Activated naive CD4-positive, alpha-beta T cell (primary cell): ENCODE results near the gene GMFB.
A peak's percentile ranks its signal among the peaks of the same experiment; 100 is the strongest.
"Not testable (repeated sequence)": the region's sequence is repeated elsewhere in the genome, so short reads cannot be mapped to it uniquely, and the experiment has no call there.

Source experiments
- DNase-seq, 4 experiments: peaks; one replicate each; lab custom pipeline; 2025; lab: John Stamatoyannopoulos, UW

Gene GMFB

DNA sequence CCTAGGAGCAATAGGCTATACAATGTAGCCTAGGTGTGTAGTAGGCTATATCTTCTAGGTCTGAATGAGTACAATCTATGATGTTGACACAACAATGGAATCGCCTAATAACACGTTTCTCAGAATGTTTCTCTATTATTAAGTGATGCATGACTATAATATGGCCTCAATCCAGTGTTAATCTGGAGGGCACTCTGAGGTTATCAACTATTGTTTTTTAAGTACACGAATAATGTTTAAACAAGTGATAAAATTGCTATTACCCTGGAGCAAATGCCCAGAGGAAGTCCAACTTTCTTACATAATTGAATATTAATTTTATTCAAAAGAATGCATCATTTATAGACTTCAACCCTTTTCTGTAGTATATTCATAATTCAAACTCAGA is 31.2 kb downstream of the GMFB start:
- DNase-seq = no peak

DNA sequence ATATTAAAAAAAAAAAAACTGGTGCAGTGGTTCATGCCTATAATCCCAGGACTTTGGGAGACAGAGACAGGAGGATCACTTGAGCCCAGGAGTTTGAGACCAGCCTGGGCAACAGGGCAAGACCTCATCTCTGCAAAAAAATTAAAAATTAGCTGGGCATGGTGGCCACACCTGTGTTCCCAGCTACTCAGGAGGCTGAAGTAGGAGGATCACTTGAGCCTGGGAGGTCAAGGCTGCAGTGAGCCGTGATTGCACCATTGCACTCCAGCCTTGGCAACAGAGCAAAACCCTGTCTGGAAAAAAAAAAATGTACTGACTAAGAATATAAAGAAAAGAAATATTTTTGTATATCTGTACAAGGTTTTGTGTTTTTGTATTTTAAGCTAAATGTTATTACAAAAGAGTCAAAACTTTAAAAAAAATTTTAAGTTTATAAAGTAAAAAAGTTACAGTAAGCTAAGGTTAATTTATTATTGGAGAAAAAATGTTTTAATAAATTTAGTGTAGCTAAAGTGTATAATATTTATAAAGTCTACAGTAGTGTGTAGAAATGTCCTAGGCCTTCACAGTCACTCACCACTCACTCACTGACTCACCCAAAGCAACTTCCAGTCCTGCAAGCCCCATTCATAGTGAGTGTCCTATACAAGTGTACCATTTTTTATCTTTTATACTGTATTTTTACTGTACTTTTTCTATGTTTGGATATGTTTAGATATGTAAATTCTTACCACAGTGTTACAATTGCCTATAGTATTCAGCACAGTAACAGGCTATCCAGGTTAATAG is 31.8 kb downstream of the GMFB start:
- not testable (repeated sequence) for DNase-seq

DNA sequence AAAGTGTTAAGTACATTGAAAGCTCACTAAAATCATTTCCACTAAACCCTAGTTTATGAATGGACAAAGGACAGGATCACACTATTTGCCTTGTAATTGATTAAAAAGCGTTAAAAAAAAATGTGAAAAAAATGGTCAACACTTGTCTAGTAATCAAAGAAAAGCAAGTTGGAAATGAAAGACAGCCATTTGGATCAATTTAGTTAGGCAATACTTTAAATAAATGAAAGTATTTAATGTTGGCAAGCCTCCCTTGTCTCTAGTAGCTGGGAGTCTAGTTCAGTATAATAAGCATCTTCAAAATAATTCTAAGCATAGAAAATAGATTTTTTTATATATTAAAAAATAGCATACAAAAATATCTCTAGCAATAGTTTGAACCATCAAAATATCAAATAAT is 33.4 kb downstream of the GMFB start:
- no peak for DNase-seq

DNA sequence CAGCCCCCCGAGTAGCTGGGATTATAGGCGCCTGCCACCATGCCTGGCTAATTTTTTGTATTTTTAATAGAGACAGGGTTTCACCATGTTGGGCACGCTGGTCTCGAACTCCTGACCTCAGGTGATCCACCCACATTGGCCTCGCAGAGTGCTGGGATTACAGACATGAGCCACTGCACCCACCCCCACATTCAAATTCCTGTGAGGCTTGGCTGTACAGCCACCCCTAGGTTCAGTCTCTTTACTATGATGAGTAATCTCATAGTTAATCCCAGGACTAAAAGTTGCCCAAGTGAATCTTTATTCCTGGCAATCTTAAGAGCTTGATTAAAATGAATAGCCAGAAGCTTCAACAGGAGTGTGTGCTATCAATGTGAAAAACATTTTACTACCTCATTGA is 34.8 kb downstream of the GMFB start:
- not testable (repeated sequence) for DNase-seq

DNA sequence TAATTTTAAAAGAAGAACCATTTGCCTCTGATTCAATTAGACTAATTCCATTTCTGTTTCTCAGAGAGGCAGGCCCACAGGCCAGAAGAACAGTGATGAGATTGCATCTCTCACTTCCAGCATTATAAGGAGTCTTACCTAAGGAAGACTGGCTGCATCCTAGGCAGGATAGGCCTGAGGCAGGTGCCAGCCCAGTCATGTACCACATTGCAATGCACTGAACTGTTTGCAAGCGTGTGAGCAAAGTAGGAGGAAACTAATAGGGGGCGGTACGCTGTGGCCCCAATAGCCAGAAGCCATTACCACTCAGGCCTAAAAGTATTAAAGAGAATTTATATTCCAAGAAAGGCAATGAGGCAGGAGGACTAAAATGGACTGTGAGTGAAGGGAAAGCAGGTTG is 35.5 kb downstream of the GMFB start:
- no peak for DNase-seq

DNA sequence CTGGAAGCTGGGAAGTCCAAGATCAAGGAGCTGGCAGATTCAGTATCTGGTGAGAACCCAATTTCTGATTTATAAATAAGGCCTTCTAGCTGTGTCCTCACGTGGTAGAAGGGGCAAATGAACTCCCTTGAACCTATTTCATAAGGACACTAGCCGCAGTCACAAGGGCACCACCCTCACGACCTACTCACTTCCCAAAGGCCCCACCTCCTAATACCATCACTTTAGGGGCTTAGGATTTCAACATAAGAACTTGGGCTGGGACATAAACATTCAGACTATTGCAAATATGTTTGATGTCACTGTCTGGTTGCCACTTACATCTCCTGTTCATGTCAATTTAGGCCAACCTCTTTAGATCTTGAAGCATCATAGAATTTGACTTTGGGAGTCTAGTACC is 36.8 kb downstream of the GMFB start:
- no peak for DNase-seq

DNA sequence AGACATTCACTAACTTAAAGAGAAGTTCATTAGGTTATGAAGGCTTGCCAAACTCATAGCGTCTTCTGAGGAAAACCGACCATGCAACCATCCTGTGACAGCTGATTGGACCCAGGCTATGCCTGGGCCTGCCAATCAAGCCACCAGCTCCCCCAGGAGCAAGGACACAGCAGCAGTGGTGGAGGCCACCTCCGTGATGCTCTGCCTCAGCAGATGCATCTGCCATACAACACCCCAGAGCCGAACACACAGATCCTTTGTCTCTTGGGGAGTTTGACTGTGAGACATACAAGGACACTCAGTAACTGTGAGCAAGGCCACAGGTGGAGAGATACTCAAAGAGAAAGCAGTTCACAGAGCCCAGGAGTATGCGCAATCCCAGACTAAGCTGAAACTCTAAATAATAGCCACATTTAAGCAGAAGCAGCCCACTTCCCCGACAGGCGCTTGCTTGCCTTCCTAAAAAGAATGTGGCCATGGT is 37.6 kb downstream of the GMFB start:
- DNase-seq = no peak

DNA sequence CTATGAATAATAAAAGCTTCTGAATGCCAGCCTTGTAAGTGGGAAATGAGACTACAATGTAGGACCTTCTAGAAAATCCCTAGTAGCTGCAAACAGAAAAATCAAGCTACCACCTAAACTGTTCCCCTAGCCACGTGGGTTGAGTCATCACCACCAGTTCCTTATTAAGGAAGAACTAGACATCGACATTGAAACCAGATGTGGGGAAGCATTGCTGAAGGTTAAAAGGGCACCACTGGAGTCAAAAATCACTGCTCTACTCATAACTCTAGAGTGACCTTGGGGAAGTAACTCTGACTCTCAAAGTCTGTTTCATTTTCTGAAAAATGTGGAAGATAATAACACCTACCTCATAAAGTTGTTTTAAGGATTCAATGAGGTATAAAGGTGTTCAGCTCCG is 38.2 kb downstream of the GMFB start:
- no peak for DNase-seq

DNA sequence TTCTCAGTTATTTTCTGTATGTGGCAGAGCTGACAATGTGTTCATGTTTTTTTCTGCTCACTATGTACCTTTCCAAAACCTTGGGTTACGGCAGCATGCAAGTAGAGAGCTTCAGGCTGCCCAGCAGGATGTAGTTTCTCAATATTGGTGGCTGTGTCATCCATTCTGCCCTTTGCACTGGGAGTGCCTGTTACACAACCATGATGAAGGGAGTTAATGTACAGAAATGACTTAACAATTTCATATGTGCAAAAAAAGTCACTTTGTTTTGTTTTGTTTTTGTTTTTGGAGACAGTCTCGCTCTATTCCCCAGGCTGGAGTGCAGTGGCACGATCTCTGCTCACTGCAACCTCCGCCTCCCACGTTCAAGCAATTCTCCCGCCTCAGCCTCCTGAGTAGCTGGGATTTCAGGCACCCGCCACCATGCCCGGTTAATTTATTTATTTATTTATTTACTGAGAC is 41.5 kb downstream of the GMFB start:
- DNase-seq = no peak

DNA sequence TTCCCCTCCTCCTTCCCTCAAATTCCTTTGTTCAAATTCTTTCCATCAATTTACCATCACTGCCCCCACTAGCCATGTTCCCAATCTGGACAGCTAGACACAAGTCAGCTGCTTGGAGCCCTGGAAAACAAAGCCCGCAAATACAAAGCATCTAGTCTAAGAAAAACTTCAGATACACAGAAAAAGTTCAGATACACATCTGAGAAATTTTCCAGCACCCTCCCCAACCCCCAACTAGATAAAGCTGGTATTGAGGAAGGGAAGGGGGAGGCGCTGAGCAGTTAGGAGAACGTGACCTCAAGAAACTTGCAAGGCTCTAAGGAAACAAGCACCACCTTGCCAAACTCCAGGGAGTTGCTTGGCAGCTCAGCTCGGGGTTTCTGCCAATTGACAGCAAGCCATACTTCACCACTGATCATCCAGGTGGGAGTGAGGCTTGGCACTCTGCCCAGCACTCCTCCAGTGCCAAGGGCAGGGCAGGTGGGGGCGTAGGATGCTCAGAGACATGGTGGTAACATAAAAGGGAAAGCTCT is 42.6 kb downstream of the GMFB start:
- DNase-seq = no peak

DNA sequence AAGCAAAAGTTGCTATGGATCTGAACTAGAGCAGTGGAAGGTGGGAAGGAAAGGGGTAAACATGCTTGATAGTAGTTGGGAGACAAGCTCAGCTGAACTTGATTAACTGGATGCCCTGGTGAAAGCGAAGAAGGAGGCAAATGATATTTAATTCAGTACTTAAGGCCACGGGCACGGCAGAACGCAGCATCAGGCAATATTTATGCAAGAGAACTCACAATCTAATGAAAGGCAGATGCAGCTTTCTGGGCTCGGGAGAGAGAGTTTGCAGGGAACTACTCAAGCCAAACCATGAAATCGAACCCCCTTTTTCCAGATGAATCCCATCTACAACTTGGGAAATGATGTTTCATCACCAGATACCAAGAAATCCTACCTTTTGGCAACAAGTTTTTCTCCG is 44.1 kb downstream of the GMFB start:
- DNase-seq = no peak

DNA sequence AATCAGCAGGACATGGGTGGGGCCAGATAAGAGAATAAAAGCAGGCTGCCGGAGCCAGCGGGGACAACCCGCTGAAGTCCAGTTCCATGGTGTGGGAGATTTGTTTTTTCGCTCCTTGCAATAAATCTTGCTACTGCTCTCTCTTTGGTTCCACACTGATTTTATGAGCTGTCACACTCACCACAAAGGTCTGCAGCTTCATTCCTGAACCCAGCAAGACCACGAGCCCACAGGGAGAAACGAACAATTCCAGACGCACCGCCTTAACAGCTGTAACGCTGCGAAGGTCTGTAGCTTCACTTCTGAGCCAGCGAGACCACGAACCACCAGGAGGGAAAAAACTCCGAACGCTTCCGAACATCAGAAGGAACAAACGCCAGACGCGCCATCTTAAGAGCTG is 44.8 kb downstream of the GMFB start:
- DNase-seq = no peak

DNA sequence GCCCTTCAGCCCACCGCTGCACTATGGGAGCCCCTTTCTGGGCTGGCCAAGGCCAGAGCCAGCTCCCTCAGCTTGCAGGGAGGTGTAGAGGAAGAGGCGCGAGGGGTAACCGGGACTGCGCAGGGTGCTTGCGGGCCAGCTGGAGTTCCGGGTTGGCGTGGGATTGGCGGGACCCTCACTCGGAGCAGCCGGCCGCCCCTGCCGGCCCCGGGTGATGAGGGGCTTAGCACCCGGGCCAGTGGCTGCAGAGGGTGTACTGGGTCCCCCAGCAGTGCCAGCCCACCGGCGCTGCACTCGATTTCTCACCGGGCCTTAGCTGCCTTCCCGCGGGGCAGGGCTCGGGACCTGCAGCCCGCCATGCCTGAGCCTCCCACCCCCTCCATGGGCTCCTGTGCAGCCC is 45.8 kb downstream of the GMFB start:
- not testable (repeated sequence) for DNase-seq

DNA sequence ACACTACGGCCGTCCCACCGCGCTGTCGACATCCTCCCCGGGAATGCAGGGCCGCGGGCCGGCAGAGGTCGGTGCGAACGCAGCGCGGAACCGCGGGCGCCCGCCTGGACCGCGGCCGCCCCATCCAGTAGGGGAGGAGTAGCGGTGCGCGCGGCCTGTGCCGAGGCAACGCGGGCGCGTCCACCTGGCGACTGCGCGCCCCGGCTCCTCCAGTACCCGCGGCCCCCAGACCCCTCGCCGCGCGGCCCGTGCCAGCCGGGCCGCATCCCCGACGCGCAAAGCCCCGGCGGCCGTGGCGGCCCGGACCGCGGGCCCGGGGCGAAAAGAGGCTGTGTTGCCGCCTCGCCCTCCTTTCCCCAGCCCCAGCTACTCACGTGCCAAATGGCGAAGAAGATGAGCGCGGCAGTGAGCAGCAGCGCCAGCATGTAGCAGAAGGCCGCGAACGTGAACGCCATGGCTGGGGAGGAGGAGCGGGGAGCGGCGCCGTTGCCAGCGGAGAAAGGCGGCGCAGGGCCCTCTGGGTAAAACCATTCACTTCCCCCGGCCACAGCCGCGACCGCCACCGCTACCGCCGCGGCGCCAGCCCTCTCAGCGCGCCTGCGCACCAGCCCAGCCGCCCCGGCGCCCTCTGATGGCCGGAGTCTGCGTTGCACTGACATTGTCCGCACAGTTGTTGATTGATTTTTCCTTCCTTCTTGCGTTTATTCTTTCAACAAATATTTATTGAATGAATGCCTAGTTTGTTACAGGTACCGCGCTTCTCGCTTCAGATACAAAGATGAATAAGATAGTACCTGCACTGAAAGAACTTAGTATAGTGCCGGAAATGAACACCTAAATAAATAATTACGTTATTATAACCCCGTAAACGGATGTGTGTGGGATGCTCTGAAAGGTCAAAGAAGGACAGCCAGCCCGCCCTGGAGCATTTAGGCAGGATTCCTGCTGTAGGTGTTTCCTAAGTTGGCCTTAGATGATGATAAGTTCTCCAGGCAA is 47.6 kb downstream of the GMFB start, which contains the start of gene CNIH1:
Gene CNIH1 (minus strand): TSS at position 502 of the 996 bp plus-strand sequence. CDS start 47 bp downstream, at position 455.
- peak; percentile 89 to 96 (median 92) for DNase-seq

DNA sequence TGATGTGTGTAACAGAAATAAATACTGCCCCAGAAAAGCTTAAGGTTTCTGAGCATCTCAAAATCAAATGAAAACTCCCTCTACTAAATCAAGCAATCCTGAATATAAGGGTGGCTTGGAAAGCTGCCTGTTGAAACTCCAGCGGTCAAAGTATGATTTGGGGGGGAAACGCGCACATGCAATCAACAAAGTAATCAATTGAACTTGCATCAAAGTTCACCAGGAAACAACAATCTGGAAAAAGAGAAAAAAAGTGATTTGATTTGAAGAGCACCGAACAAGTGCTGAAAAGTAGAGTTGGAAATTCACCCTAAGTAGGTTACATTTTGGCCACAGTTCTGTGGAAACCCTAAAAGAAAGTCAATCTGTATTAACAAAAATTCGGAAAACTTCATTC is 48.3 kb downstream of the GMFB start:
- DNase-seq = no peak

DNA sequence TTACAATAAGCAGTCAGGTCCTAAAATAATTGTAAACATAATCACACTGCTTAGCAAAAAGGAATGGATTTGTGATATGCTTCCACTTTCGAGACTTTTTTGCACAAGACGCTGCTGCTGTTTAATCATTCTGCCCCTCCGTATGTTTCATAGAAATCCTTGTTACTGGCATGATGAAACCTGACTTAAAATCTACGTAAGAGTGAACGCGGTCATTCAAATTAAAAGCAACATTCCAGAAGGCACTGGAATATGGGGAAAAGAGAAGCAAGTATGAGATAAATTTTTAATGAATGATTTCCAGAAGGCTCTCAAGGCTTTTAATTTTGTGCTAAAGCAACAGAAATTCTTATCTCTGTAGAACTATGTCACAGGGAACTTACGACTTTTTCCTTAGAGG is 48.7 kb downstream of the GMFB start:
- no peak for DNase-seq

DNA sequence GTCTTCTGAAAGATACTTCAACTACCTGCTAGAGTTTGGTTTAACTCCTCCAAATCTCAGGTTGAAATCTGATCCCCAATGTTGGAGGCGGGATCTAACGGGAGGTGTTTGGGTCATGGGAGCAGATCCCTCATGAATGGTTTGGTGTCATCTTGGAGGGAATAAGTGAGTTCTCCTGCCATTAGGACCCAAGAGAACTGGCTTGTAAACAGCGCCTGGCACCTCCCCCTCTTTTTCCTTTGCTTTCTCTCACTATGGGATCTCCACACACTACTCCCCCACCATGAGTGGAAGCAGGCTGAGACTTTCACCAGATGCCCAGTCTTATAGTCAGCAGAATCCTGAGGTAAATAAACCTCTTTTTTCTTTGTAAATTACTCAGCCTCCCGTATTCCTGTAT is 50.1 kb downstream of the GMFB start:
- DNase-seq = no peak

DNA sequence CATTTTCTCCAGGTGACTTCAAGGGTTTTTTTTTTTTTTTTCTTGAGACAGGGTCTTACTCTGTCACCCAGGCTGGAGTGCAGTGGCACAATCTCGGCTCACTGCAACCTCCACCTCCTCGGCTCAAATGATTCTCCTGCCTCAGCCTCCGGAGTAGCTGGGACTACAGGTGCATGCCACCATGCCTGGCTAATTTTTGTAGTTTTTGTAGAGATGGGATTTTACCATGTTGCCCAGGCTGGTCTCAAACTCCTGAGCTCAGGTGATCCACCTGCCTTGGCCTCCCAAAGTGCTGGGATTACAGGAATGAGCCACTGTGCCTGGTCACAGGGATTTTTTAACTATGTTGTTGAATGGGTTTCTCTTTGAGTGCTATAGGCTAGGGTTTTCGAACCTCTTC is 50.8 kb downstream of the GMFB start:
- not testable (repeated sequence) for DNase-seq

DNA sequence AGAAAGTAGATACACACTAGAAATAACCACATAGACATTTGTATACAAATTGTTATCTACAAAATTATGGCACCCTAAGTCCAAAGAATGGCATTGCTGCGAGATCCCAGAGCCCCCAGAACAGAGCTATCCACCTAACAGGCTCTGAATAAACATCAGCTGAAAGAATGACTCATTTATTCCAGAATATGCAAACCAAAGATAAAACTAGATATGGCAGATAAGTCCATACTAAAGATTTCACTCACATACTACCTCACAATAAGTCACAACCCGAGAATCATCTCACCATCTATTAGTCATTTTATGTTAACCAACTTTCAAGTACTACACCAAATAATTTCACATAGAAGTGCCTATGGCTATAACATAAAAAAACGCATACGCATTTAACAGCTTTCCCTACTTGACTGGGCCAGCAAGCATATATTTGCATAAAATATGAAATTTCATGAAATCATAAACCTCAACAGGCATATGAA is 53.2 kb downstream of the GMFB start:
- no peak for DNase-seq

DNA sequence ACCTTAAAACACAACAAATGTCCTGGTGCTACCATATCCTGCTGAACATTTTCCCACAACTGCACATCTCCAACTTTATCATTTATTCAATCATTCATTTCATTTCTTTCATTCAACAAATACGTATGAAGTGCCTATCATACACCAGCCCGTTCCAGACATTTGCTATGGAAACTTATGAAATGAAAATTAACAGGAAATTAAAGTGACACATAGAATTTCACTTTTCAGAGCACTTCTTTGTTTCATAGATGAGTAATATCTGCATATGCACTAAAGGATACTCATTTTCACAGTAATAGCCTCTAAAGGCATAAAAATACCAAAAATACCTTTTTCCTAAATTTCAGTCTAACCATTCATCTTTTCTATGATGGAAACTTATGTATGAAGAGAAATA is 60.3 kb downstream of the GMFB start:
- DNase-seq = no peak

DNA sequence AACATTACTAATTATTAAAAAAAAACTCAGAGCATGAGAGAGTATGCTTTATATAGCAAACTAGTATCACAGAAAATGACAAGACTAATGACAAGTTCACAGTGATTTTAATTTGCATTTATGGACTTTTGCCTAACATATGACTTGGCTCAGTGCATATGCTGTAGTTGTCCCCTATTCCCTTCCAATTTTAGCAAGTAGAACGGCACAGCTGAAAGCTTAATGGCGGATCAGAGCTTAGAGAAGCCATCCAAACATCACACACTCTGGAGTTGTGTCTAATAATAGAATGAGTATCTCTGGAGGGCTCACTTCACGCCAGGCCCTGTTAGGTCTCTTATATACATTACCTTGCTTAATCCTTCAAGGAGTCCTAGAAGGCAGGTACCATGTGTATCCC is 60.9 kb downstream of the GMFB start:
- no peak for DNase-seq

DNA sequence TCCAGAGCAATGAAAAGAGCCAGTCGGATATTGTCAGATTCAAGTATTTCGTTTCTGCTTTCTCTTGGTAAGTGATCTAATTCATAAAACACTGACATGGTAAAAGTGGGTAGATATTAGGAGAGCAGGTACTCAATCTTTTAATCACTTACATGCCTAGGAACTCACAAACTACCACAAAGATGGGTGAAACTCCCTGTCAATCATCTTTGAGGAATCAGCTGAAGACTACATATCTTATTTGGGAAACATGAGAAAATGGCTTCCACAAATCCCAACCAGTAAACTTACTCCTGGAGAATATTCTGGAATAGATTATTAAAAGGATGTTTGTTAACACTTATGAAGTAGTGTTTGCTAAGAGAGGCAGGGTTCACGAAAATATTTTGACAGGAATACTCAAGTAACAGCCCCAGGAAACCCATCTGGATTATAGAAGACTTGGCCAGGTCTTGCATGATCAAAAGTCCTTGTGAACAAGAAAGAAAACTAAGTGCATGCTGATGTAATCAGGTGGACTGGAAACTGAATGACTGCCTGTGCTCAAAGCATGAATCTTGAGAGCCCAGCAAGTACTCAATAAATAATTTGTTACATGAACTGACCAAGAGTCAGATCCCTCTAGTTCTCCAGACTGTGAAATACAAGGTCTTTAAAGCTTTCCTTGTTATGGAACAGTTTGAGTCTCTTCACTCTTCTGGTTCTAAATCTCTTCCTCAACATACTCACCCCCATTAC is 63.1 kb downstream of the GMFB start:
- no peak for DNase-seq
